EH (cell line): ENCODE measurements around the gene MTHFSD.
A peak's percentile ranks its signal among the peaks of the same experiment; 100 is the strongest.

ENCODE experiments used
- DNase-seq: peaks from one replicate; pipeline ENCODE4 v3.0.0-alpha.2; 2015; ENCODE audit warnings: low read depth

Gene MTHFSD

GRCh38 chr16:86490859-86491639, 64.0 kb downstream of the MTHFSD start:
- peak; percentile 73 for DNase-seq

GRCh38 chr16:86485746-86486145, 69.3 kb downstream of the MTHFSD start:
- no peak for DNase-seq

- no peak for DNase-seq
Observed at GRCh38 chr16:86484240-86484639, 70.8 kb downstream of the MTHFSD start.

GRCh38 chr16:86481607-86482006, 73.4 kb downstream of the MTHFSD start:
- no peak for DNase-seq

- DNase-seq: no peak
Observed at GRCh38 chr16:86480444-86480843, 74.6 kb downstream of the MTHFSD start.
